ENCODE results near the gene CNPY3. TPM values are rescaled to one million over a fixed set of nuclear protein-coding genes. Genes with fewer than 3 reads are reported as not detected.

Gene CNPY3
- total and polyA plus RNA-seq, 7 experiments from 2014 or later: 58.6 to 134 (median 92.7) TPM

DNA sequence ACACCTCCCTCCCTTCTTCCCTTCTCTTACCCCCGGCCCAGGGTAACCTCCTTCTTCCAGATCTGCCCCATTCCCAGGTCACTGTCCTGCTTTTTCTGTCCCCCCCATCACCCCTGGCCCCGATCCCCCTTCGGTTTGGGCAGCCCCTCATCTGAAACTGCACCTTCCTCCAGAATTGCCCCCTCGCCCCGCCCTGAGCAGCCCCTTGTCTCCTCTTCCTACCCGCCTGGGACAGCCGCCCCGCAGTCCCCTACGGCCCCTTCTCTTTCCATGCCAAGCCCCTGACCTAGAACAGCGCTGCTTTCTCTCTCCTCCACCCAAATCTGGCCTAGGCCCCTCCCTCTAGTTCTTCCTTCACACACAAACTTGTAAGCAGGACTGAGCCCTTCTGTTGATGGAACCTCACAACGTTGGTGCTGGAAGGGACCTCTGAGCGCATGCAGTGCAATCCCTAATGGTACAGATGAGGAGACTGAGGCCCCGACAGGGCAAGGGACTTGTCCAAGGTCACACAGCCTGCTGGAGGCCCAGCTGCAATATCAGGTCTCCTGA lies 55.7 kb downstream of the CNPY3 start:
- Mint-ChIP-seq H3K27me3 (no peaks in the 10 kb centered on the region), H3K9me3 (no peaks in the 10 kb centered on the region), H3K4me3 (peak overlapping the region; percentile 87 to 99 (median 94)), H3K4me1 (peaks cover 43 to 68% (median 61%) of the 10 kb centered on the region in 7 donors), H3K36me3 (peaks cover 0 to 16% (median under 1%) of the 10 kb centered on the region in 5 donors), H3K27ac (peak overlapping the region; percentile 60 to 95 (median 85))
- Histone ChIP-seq H3K9me3 (ENCODE audit: control insufficient read depth in 2 of 3, low read length in 3 of 3) (no peaks in the 10 kb centered on the region), H3K36me3 (ENCODE audit: control insufficient read depth in 2 of 3, insufficient read depth in 3 of 3, low read length in 3 of 3) (peaks cover 0 to 25% (median 5%) of the 10 kb centered on the region in 3 experiments), H3K27me3 (ENCODE audit: control insufficient read depth in 2 of 2, insufficient read depth in 2 of 2, low read length in 2 of 2) (no peaks in the 10 kb centered on the region), H3K4me3 (ENCODE audit: low read length) (peak overlapping the region; percentile 64), H3K4me1 (ENCODE audit: control insufficient read depth in 2 of 2, insufficient read depth in 2 of 2, low read length in 2 of 2) (peaks cover 20 to 33% of the 10 kb centered on the region in 2 donors), H3K27ac (ENCODE audit: low read depth, low read length) (peak overlapping the region; percentile 95)
- intact Hi-C loops (cut with micrococcal nuclease): loop anchor here (1.0 to 5.0 kb wide), 10 partner anchors 24 to 442 kb away; partner anchors contain the start of genes CNPY3 (in 2 of the 2), CUL7 (in 2 of the 2), KLHDC3 (in 2 of the 2) and SRF (in 2 of the 2)
- ChIA-PET CTCF (interaction anchor here (1.3 kb wide), 1 partner anchor 20 kb away, joined by 4 read pairs; no protein-coding TSS in a partner anchor), POLR2A (interaction anchor here (0.5 to 2.7 kb wide), 15 partner anchors 13 to 531 kb away, joined by 3 to 61 read pairs (median 7); partner anchors contain the start of genes CNPY3, CUL7, CUL9 and KLC4)
- DNase-seq (peak in 4 of 9 donors; percentile 11 to 31 (median 20)), ATAC-seq (no peak)

DNA sequence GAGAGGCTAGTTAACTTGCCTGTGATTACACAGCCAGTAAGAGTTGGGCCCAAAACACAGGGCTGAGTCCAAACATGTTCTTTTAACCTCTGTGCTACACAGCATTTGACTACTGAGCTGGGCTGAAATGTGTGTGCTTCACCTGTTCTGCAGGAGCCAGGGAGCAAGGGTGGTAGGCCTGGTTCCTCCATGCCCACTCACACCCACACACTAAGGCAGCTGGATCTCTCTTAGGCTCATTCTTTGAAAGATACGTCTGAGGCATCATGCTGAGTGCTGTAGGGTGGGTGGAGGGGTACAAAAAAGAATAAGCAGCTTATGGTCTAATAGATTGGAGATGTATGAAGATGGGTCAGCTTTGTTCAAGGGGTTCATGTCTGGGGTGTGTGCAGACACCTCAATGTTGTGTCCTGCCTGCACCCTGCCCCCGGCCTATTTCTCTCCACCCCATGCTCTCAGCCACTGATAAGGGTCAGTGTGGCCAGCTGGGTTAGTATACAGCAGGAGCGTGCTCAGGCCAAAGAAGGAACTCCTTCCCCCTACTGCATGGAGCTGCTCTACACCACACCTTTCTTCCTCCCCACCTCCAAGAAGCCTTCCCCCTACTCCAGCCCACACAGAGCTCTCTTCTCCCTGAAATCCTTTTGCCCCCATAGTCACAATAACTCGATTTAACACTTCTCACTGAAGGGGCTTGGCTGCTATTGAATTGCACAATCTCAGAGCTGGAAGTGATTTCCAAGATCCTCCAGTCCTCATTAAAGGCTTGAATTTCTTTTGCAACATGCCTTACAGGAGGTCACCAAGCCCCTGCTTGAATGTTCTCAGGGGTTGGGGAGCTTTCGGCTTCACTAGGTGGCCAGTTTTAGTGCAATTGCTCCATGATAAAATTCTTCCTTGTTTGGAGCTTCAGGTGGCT lies 58.5 kb downstream of the CNPY3 start:
- Mint-ChIP-seq H3K4me3 (peak overlapping the region in 5 of 10 donors; percentile 73 to 99 (median 93)), H3K27me3 (no peaks in the 10 kb centered on the region), H3K36me3 (peaks cover 0 to 27% (median 5%) of the 10 kb centered on the region in 5 donors), H3K27ac (peak overlapping the region in 5 of 9 donors; percentile 62 to 79 (median 65)), H3K9me3 (no peaks in the 10 kb centered on the region), H3K4me1 (peaks cover 41 to 61% (median 56%) of the 10 kb centered on the region in 7 donors)
- ChIA-PET CTCF (no interaction called here), POLR2A (interaction anchor here (1.2 to 2.2 kb wide), 5 partner anchors 8 to 397 kb away, joined by 3 to 15 read pairs (median 3); partner anchors contain the start of genes PEX6 and RRP36)
- H3K4me1 ChIP-seq (ENCODE audit: control insufficient read depth in 2 of 2, insufficient read depth in 2 of 2, low read length in 2 of 2): peaks cover 15 to 27% of the 10 kb centered on the region in 2 donors
- no peak overlapping the region for H3K27ac ChIP-seq (ENCODE audit: low read depth, low read length)
- H3K36me3 ChIP-seq (ENCODE audit: control insufficient read depth in 2 of 3, insufficient read depth in 3 of 3, low read length in 3 of 3): peaks cover 0 to 36% (median 6%) of the 10 kb centered on the region in 3 experiments
- ATAC-seq (no peak), DNase-seq (no peak)
- H3K9me3 ChIP-seq (ENCODE audit: control insufficient read depth in 2 of 3, low read length in 3 of 3): no peaks in the 10 kb centered on the region
- intact Hi-C loops (cut with micrococcal nuclease): no loop called here
- no peaks in the 10 kb centered on the region for H3K27me3 ChIP-seq (ENCODE audit: control insufficient read depth in 2 of 2, insufficient read depth in 2 of 2, low read length in 2 of 2)
- no peak overlapping the region for H3K4me3 ChIP-seq (ENCODE audit: low read length)

DNA sequence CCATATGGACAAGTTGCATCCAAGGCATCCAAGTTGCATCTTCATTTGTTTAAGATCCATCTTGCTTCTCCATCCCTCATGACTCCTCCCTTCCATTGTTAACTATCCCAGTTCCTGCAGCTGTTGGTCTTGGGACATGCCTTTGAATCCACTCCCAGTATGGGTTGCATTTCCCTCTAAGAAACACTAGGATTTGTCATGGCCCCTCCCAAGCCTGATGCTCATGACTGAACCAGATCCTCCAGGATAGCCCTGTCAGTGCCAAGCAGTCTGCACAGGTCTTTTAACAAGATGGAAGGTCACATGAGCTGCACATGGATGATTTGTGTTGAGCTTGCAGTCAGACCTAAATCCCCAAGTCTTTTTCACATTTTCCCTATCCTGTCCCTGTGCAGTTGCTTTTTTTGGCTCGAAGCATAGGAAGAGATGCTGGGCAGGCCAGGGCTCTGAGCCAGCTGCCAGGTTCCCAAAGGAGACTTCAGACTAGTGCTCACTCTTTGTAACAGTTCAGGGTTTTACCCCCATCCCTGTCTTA lies 59.3 kb downstream of the CNPY3 start:
- H3K36me3 ChIP-seq (ENCODE audit: control insufficient read depth in 2 of 3, insufficient read depth in 3 of 3, low read length in 3 of 3): peaks cover 0 to 36% (median 6%) of the 10 kb centered on the region in 3 experiments
- POLR2A ChIA-PET: interaction anchor here (1.2 to 2.2 kb wide), 4 partner anchors 9 to 396 kb away, joined by 3 to 15 read pairs (median 4); partner anchors contain the start of genes PEX6 and RRP36
- intact Hi-C loops (cut with micrococcal nuclease): no loop called here
- no peaks in the 10 kb centered on the region for H3K27me3 ChIP-seq (ENCODE audit: control insufficient read depth in 2 of 2, insufficient read depth in 2 of 2, low read length in 2 of 2)
- Mint-ChIP-seq H3K9me3 (no peaks in the 10 kb centered on the region), H3K36me3 (peaks cover 2 to 28% (median 6%) of the 10 kb centered on the region in 5 donors), H3K4me3 (peak overlapping the region in 4 of 10 donors; percentile 29 to 58 (median 34)), H3K27me3 (no peaks in the 10 kb centered on the region), H3K27ac (peak overlapping the region in 5 of 9 donors; percentile 51 to 79 (median 65)), H3K4me1 (peaks cover 39 to 64% (median 57%) of the 10 kb centered on the region in 7 donors)
- DNase-seq (no peak), ATAC-seq (no peak)
- CTCF ChIA-PET: no interaction called here
- peaks cover 15 to 24% of the 10 kb centered on the region in 2 donors for H3K4me1 ChIP-seq (ENCODE audit: control insufficient read depth in 2 of 2, insufficient read depth in 2 of 2, low read length in 2 of 2)
- no peak overlapping the region for H3K27ac ChIP-seq (ENCODE audit: low read depth, low read length)
- H3K4me3 ChIP-seq (ENCODE audit: low read length): no peak overlapping the region
- no peaks in the 10 kb centered on the region for H3K9me3 ChIP-seq (ENCODE audit: control insufficient read depth in 2 of 3, low read length in 3 of 3)

Other genes starting within 250 kb of the CNPY3 start
- gene PRPH2, start 206.9 kb upstream of the CNPY3 start, total RNA-seq: not detected
- gene PRPH2, start 206.9 kb upstream of the CNPY3 start, polyA plus RNA-seq: under 1 TPM; 0.14 to 0.20 TPM
- gene TBCC, start 183.4 kb upstream of the CNPY3 start, total RNA-seq: 10 to 100 TPM; 39.6 to 74.8 (median 71.4) TPM
- 100 to 1,000 TPM; 103 to 119 TPM for gene TBCC, start 183.4 kb upstream of the CNPY3 start, polyA plus RNA-seq
- 10 to 100 TPM; 26.2 to 35.5 (median 31.8) TPM for gene BICRAL, start 147.4 kb upstream of the CNPY3 start, total RNA-seq
- 1 to 10 TPM; 2.4 to 5.0 TPM for gene BICRAL, start 147.4 kb upstream of the CNPY3 start, polyA plus RNA-seq
- 10 to 100 TPM; 65.6 to 91.7 (median 78.1) TPM for gene RPL7L1, start 49.9 kb upstream of the CNPY3 start, total RNA-seq
- 10 to 100 TPM; 71.4 to 90.7 TPM for gene RPL7L1, start 49.9 kb upstream of the CNPY3 start, polyA plus RNA-seq
- gene PTCRA, start 13.4 kb upstream of the CNPY3 start, total RNA-seq: under 1 TPM in 2 of 5 experiments, not detected in 3; 0.56 to 0.93 TPM
- gene PTCRA, start 13.4 kb upstream of the CNPY3 start, polyA plus RNA-seq: not detected
- gene GNMT, start 31.3 kb downstream of the CNPY3 start, total RNA-seq: 1 to 10 TPM in 3 of 5 experiments, under 1 TPM in 2; 0.95 to 2.6 (median 1.1) TPM
- not detected for gene GNMT, start 31.3 kb downstream of the CNPY3 start, polyA plus RNA-seq
- gene PEX6, start 49.7 kb downstream of the CNPY3 start, total RNA-seq: 10 to 100 TPM; 14.1 to 42.3 (median 28.0) TPM
- gene PEX6, start 49.7 kb downstream of the CNPY3 start, polyA plus RNA-seq: 10 to 100 TPM; 21.2 to 24.6 TPM
- gene PPP2R5D, start 55.1 kb downstream of the CNPY3 start, total RNA-seq: 10 to 100 TPM; 19.7 to 60.4 (median 28.2) TPM
- 10 to 100 TPM; 21.5 to 34.0 TPM for gene PPP2R5D, start 55.1 kb downstream of the CNPY3 start, polyA plus RNA-seq
- gene MEA1, start 84.5 kb downstream of the CNPY3 start, total RNA-seq: 10 to 100 TPM; 20.3 to 58.0 (median 32.7) TPM
- 10 to 100 TPM; 58.2 to 72.3 TPM for gene MEA1, start 84.5 kb downstream of the CNPY3 start, polyA plus RNA-seq
- gene KLHDC3, start 84.8 kb downstream of the CNPY3 start, total RNA-seq: 10 to 100 TPM; 39.9 to 76.9 (median 67.4) TPM
- gene KLHDC3, start 84.8 kb downstream of the CNPY3 start, polyA plus RNA-seq: 100 to 1,000 TPM; 128 to 145 TPM
- 10 to 100 TPM; 25.4 to 66.3 (median 48.4) TPM for gene RRP36, start 92.1 kb downstream of the CNPY3 start, total RNA-seq
- gene RRP36, start 92.1 kb downstream of the CNPY3 start, polyA plus RNA-seq: 10 to 100 TPM; 56.0 to 89.6 TPM
- 10 to 100 TPM in 4 of 5 experiments, 1 to 10 TPM in 1; 9.8 to 14.5 (median 12.7) TPM for gene CUL7, start 124.4 kb downstream of the CNPY3 start, total RNA-seq
- gene CUL7, start 124.4 kb downstream of the CNPY3 start, polyA plus RNA-seq: 1 to 10 TPM; 2.9 to 4.0 TPM
- gene MRPL2, start 130.0 kb downstream of the CNPY3 start, total RNA-seq: 10 to 100 TPM; 32.0 to 57.5 (median 47.7) TPM
- gene MRPL2, start 130.0 kb downstream of the CNPY3 start, polyA plus RNA-seq: 10 to 100 TPM; 48.4 to 58.6 TPM
- gene KLC4, start 130.2 kb downstream of the CNPY3 start, total RNA-seq: 10 to 100 TPM; 16.5 to 56.9 (median 42.5) TPM
- gene KLC4, start 130.2 kb downstream of the CNPY3 start, polyA plus RNA-seq: 10 to 100 TPM; 11.6 to 12.7 TPM
- 1 to 10 TPM in 4 of 5 experiments, under 1 TPM in 1; 0.51 to 3.5 (median 1.4) TPM for gene PTK7, start 146.8 kb downstream of the CNPY3 start, total RNA-seq
- under 1 TPM; 0.31 to 0.38 TPM for gene PTK7, start 146.8 kb downstream of the CNPY3 start, polyA plus RNA-seq
- 10 to 100 TPM; 22.5 to 49.4 (median 26.7) TPM for gene SRF, start 241.8 kb downstream of the CNPY3 start, total RNA-seq
- gene SRF, start 241.8 kb downstream of the CNPY3 start, polyA plus RNA-seq: 1 to 10 TPM; 4.0 to 6.6 TPM